ENCODE data around the gene FLOT1.

FLOT1 gene

GRCh38 chr6:30749554-30750378, 7.3 kb upstream of the FLOT1 start:
- Mint-ChIP-seq H3K36me3 (ENCODE audit: insufficient read depth) (peaks cover 4% of the 10 kb centered on the region), H3K4me1 (no peaks in the 10 kb centered on the region), H3K27me3 (no peaks in the 10 kb centered on the region), H3K27ac (ENCODE audit: low read depth) (no peak overlapping the region), H3K4me3 (no peak overlapping the region), H3K9me3 (no peaks in the 10 kb centered on the region)
- DNase-seq (ENCODE audit: low spot score in 2 of 2), result no peak
- no peak for ATAC-seq (replicated peaks; ENCODE audit: extremely low read depth, poor library complexity, severe bottlenecking)

- no peak for ATAC-seq (replicated peaks; ENCODE audit: extremely low read depth, poor library complexity, severe bottlenecking)
- H3K27ac Mint-ChIP-seq (ENCODE audit: low read depth), result no peak overlapping the region
- H3K4me3 Mint-ChIP-seq, result no peak overlapping the region
- no peak for DNase-seq (ENCODE audit: low spot score in 2 of 2)
- peaks cover under 1% of the 10 kb centered on the region for H3K4me1 Mint-ChIP-seq
- peaks cover 7% of the 10 kb centered on the region for H3K36me3 Mint-ChIP-seq (ENCODE audit: insufficient read depth)
- H3K27me3 Mint-ChIP-seq, result no peaks in the 10 kb centered on the region
- no peaks in the 10 kb centered on the region for H3K9me3 Mint-ChIP-seq
Measured at GRCh38 chr6:30748851-30749540, 6.5 kb upstream of the FLOT1 start.

GRCh38 chr6:30747902-30748769, 5.6 kb upstream of the FLOT1 start:
- no peak overlapping the region for H3K27ac Mint-ChIP-seq (ENCODE audit: low read depth)

GRCh38 chr6:30747300-30747687, 4.8 kb upstream of the FLOT1 start:
- H3K4me1 Mint-ChIP-seq, result peaks cover 14% of the 10 kb centered on the region
- no peak overlapping the region for H3K4me3 Mint-ChIP-seq
- no peaks in the 10 kb centered on the region for H3K9me3 Mint-ChIP-seq
- no peak overlapping the region for H3K27ac Mint-ChIP-seq (ENCODE audit: low read depth)
- H3K36me3 Mint-ChIP-seq (ENCODE audit: insufficient read depth), result peaks cover 13% of the 10 kb centered on the region
- DNase-seq (ENCODE audit: low spot score in 2 of 2) (no peak), ATAC-seq (replicated peaks; ENCODE audit: extremely low read depth, poor library complexity, severe bottlenecking) (no peak)
- no peaks in the 10 kb centered on the region for H3K27me3 Mint-ChIP-seq

More at GRCh38 chr6:30747902-30748769, 5.6 kb upstream of the FLOT1 start:
- H3K27me3 Mint-ChIP-seq, result no peaks in the 10 kb centered on the region
- DNase-seq (ENCODE audit: low spot score in 2 of 2) (no peak), ATAC-seq (replicated peaks; ENCODE audit: extremely low read depth, poor library complexity, severe bottlenecking) (no peak)
- H3K36me3 Mint-ChIP-seq (ENCODE audit: insufficient read depth), result peaks cover 11% of the 10 kb centered on the region
- H3K4me3 Mint-ChIP-seq, result no peak overlapping the region
- peaks cover 9% of the 10 kb centered on the region for H3K4me1 Mint-ChIP-seq
- H3K9me3 Mint-ChIP-seq, result no peaks in the 10 kb centered on the region

- Mint-ChIP-seq H3K4me3 (peak within 1 kb of the TSS; percentile 91), H3K4me1 (peaks cover 35% of the 10 kb centered on the region), H3K27ac (ENCODE audit: low read depth) (peak within 1 kb of the TSS; percentile 95), H3K9me3 (no peaks in the 10 kb centered on the region), H3K36me3 (ENCODE audit: insufficient read depth) (peaks cover 39% of the 10 kb centered on the region), H3K27me3 (no peaks in the 10 kb centered on the region)
- ATAC-seq (replicated peaks; ENCODE audit: extremely low read depth, poor library complexity, severe bottlenecking), result peak; percentile 45
- DNase-seq (ENCODE audit: low spot score in 2 of 2), result peak; percentile 45 to 51
Measured at GRCh38 chr6:30744054-30744805, 1.7 kb upstream of the FLOT1 start, which contains the start of gene IER3. Gene IER3 (minus strand): TSS chr6:30744547. CDS start chr6:30744518, 29 bp downstream.

GRCh38 chr6:30743099-30744053, 889 bp upstream of the FLOT1 start:
- DNase-seq (ENCODE audit: low spot score in 2 of 2) (peak in 1 of 2 donors; percentile 28), ATAC-seq (replicated peaks; ENCODE audit: extremely low read depth, poor library complexity, severe bottlenecking) (peak; percentile 45)
- Mint-ChIP-seq H3K4me3 (peak overlapping the region; percentile 91), H3K27me3 (no peaks in the 10 kb centered on the region), H3K4me1 (peaks cover 35% of the 10 kb centered on the region), H3K9me3 (no peaks in the 10 kb centered on the region), H3K36me3 (ENCODE audit: insufficient read depth) (peaks cover 46% of the 10 kb centered on the region), H3K27ac (ENCODE audit: low read depth) (peak overlapping the region; percentile 95)

- Mint-ChIP-seq H3K27ac (ENCODE audit: low read depth) (peak overlapping the region; percentile 95), H3K36me3 (ENCODE audit: insufficient read depth) (peaks cover 50% of the 10 kb centered on the region), H3K4me3 (peak overlapping the region; percentile 91), H3K27me3 (no peaks in the 10 kb centered on the region), H3K9me3 (no peaks in the 10 kb centered on the region), H3K4me1 (peaks cover 45% of the 10 kb centered on the region)
- ATAC-seq (replicated peaks; ENCODE audit: extremely low read depth, poor library complexity, severe bottlenecking) (no peak), DNase-seq (ENCODE audit: low spot score in 2 of 2) (no peak)
Measured at GRCh38 chr6:30741789-30742315, 635 bp downstream of the FLOT1 start.

- peaks cover 52% of the 10 kb centered on the region for H3K36me3 Mint-ChIP-seq (ENCODE audit: insufficient read depth)
- no peak for ATAC-seq (replicated peaks; ENCODE audit: extremely low read depth, poor library complexity, severe bottlenecking)
- no peak for DNase-seq (ENCODE audit: low spot score in 2 of 2)
- no peaks in the 10 kb centered on the region for H3K27me3 Mint-ChIP-seq
- H3K4me1 Mint-ChIP-seq, result peaks cover 50% of the 10 kb centered on the region
- H3K9me3 Mint-ChIP-seq, result no peaks in the 10 kb centered on the region
- peak overlapping the region; percentile 91 for H3K4me3 Mint-ChIP-seq
- H3K27ac Mint-ChIP-seq (ENCODE audit: low read depth), result peak overlapping the region; percentile 95
Measured at GRCh38 chr6:30741063-30741779, 1.3 kb downstream of the FLOT1 start.

GRCh38 chr6:30740540-30740870, 2.0 kb downstream of the FLOT1 start:
- no peak overlapping the region for H3K27ac Mint-ChIP-seq (ENCODE audit: low read depth)
- peaks cover 55% of the 10 kb centered on the region for H3K4me1 Mint-ChIP-seq
- DNase-seq (ENCODE audit: low spot score in 2 of 2) (no peak), ATAC-seq (replicated peaks; ENCODE audit: extremely low read depth, poor library complexity, severe bottlenecking) (no peak)
- peak overlapping the region; percentile 43 for H3K4me3 Mint-ChIP-seq
- H3K27me3 Mint-ChIP-seq, result no peaks in the 10 kb centered on the region
- H3K36me3 Mint-ChIP-seq (ENCODE audit: insufficient read depth), result peaks cover 52% of the 10 kb centered on the region
- H3K9me3 Mint-ChIP-seq, result no peaks in the 10 kb centered on the region

GRCh38 chr6:30738532-30738931, 4.0 kb downstream of the FLOT1 start:
- no peaks in the 10 kb centered on the region for H3K27me3 Mint-ChIP-seq
- H3K4me3 Mint-ChIP-seq, result no peak overlapping the region
- peaks cover 55% of the 10 kb centered on the region for H3K4me1 Mint-ChIP-seq
- DNase-seq (ENCODE audit: low spot score in 2 of 2) (no peak), ATAC-seq (replicated peaks; ENCODE audit: extremely low read depth, poor library complexity, severe bottlenecking) (no peak)
- H3K36me3 Mint-ChIP-seq (ENCODE audit: insufficient read depth), result peaks cover 49% of the 10 kb centered on the region
- no peaks in the 10 kb centered on the region for H3K9me3 Mint-ChIP-seq
- no peak overlapping the region for H3K27ac Mint-ChIP-seq (ENCODE audit: low read depth)

Measured in central memory CD8-positive, alpha-beta T cell (primary cell).